CD4-positive, alpha-beta T cell (primary cell): ENCODE measurements around the gene FBXL19. TPM values are rescaled to one million over a fixed set of nuclear protein-coding genes. Genes with fewer than 3 reads are reported as not detected.
A peak's percentile ranks its signal among the peaks of the same experiment; 100 is the strongest.

Experiments
- ATAC-seq: fragments of 200-7000 bp; cut with Tn5 transposase; one replicate; pipeline ENCODE4 v1.10.0; 2022; ENCODE audit warnings: mild to moderate bottlenecking; ENCODE audit not compliant: poor library complexity
- CTCF ChIA-PET: fragments of 350-600 bp; sonication (Branson Sonifier 250); formaldehyde crosslinking; loops from one replicate; lab custom pipeline; 2021; ENCODE audit warnings: antibody characterized with exemption, inconsistent platforms; lab: Charles Lee
- POLR2A ChIA-PET: fragments of 350-600 bp; sonication (Branson Sonifier 250); formaldehyde crosslinking; loops from one replicate; lab custom pipeline; 2021; ENCODE audit warnings: antibody characterized with exemption, inconsistent platforms; lab: Charles Lee
- DNase-seq, 14 experiments: peaks; one replicate each; pipeline ENCODE4 v3.0.0-alpha.2; 2013 to 2020; ENCODE audit warnings: mixed read lengths in 2 of 14
- H3K27ac ChIP-seq, 2 donors: one replicate each; pipeline versions ENCODE4 v1.5.1 to v1.7.0; 2013; ENCODE audit warnings: low read length in 2 of 2, low read depth in 1 of 2, mild to moderate bottlenecking in 1 of 2
- H3K27me3 ChIP-seq, 2 experiments: 1 replicate in 1 of 2; 2 replicates in 1 of 2; pipeline versions ENCODE4 v1.6.1 to v1.7.0; 2013; ENCODE audit warnings: low read length in 2 of 2, control low read depth in 1 of 2, mild to moderate bottlenecking in 1 of 2, moderate library complexity in 1 of 2; ENCODE audit not compliant: insufficient read depth in 2 of 2, control insufficient read depth in 1 of 2
- H3K36me3 ChIP-seq: one replicate; pipeline ENCODE4 v1.6.1; 2013; ENCODE audit warnings: low read length, control low read depth; ENCODE audit not compliant: insufficient read depth
- H3K4me1 ChIP-seq: one replicate; pipeline ENCODE4 v1.6.1; 2013; ENCODE audit warnings: low read length, control low read depth; ENCODE audit not compliant: insufficient read depth
- H3K4me3 ChIP-seq: one replicate; pipeline ENCODE4 v1.5.1; 2013; ENCODE audit warnings: mild to moderate bottlenecking, low read length, moderate library complexity
- H3K9me3 ChIP-seq, 2 experiments: 1 replicate in 1 of 2; 2 replicates in 1 of 2; pipeline versions ENCODE4 v1.6.1 to v1.7.0; 2013; ENCODE audit warnings: low read length in 2 of 2, mild to moderate bottlenecking in 2 of 2, control low read depth in 1 of 2, moderate library complexity in 1 of 2; ENCODE audit not compliant: control insufficient read depth in 1 of 2, insufficient read depth in 1 of 2
- H3K27ac Mint-ChIP-seq: one replicate; pipeline ENCODE4 v1.8.0; 2020; ENCODE audit warnings: mixed read lengths
- H3K27me3 Mint-ChIP-seq: one replicate; pipeline ENCODE4 v1.8.0; 2021; ENCODE audit warnings: mixed read lengths
- H3K36me3 Mint-ChIP-seq: one replicate; pipeline ENCODE4 v1.8.0; 2021; ENCODE audit warnings: low read depth, mixed read lengths
- H3K4me1 Mint-ChIP-seq: one replicate; pipeline ENCODE4 v1.8.0; 2021; ENCODE audit warnings: low read depth, mixed read lengths
- H3K4me3 Mint-ChIP-seq: one replicate; pipeline ENCODE4 v1.8.0; 2020; ENCODE audit warnings: mild to moderate bottlenecking, mixed read lengths
- H3K9me3 Mint-ChIP-seq: one replicate; pipeline ENCODE4 v1.8.0; 2020; ENCODE audit warnings: mixed read lengths
- intact Hi-C, 2 experiments: fragments of 100-400 bp; cut with DNase I in 1 of 2; cut with micrococcal nuclease in 1 of 2; formaldehyde crosslinking; loops; one replicate each; pipeline versions ENCODE4 v1.15.1 to v1.9.0; 2023 to 2025; cut with DNase I, micrococcal nuclease
- total RNA-seq, 174 experiments: library from RNA in 2 of 174; stranded (reverse) in 2 of 174; gene quantifications; one replicate each; pipeline ENCODE4 v1.2.3 and lab custom pipeline; 2021 to 2026
- TF ChIP-seq, protein P1 (sequence below): fragments of 200-600 bp; IDR thresholded peaks from one replicate; pipeline ENCODE4 v1.8.0; 2022; ENCODE audit warnings: antibody characterized with exemption, mild to moderate bottlenecking

FBXL19 gene
- total RNA-seq, 2 experiments from 2014 or later: 7.5 to 8.9 TPM

DNA sequence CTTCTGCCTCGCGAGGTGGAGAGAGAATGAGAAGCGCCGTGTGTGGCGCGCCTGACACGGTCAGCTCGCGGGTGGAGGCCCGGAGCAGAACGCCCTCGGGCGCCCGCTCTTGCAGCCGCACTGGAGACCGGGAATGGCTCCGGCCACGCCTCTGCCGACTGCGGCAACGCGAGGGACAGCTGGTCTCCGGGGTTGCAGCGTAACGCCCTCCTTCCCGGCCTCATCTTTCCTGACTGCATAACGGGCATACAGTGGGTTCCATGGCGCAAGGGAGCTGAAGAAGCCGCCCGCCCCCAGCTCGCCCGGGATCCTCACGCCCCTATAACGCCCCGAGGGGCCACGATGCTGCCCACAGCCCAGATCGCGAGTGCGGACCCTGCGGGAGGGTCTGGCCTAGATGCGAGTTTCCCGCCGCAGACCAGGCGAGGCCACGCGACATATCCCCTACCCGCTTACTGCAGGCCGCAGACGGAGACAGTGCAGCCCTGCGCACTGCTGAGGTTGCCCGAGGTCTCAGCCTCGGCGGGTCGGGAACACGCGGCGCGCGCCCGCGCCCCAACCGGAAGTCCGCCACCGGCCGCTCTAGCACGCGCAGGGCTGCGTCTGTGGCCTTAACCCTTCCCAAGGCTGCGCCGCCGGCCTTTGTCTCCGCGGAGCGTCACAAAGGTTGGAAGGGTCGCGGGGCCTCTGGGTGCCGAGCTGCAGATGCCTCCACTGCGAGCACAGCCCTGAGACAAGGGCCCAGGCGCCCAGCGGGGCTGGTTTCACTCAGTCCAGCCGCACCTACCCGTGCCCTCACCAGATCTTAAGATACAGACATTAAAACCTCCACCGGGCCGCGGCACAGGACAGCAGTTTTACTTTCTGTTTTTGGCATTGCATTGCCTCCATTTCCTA is 48.3 kb upstream of the FBXL19 start:
- no peaks in the 10 kb centered on the region for H3K27me3 ChIP-seq
- TF ChIP-seq, protein P1, sequence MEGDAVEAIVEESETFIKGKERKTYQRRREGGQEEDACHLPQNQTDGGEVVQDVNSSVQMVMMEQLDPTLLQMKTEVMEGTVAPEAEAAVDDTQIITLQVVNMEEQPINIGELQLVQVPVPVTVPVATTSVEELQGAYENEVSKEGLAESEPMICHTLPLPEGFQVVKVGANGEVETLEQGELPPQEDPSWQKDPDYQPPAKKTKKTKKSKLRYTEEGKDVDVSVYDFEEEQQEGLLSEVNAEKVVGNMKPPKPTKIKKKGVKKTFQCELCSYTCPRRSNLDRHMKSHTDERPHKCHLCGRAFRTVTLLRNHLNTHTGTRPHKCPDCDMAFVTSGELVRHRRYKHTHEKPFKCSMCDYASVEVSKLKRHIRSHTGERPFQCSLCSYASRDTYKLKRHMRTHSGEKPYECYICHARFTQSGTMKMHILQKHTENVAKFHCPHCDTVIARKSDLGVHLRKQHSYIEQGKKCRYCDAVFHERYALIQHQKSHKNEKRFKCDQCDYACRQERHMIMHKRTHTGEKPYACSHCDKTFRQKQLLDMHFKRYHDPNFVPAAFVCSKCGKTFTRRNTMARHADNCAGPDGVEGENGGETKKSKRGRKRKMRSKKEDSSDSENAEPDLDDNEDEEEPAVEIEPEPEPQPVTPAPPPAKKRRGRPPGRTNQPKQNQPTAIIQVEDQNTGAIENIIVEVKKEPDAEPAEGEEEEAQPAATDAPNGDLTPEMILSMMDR: no peak
- DNase-seq (peak; percentile 73 to 94 (median 88)), ATAC-seq (peak; percentile 80)
- H3K27me3 Mint-ChIP-seq: no peaks in the 10 kb centered on the region
- peaks cover 11% of the 10 kb centered on the region for H3K36me3 ChIP-seq
- POLR2A ChIA-PET: interaction anchor here (0.6 to 4.2 kb wide), 24 partner anchors 8 to 504 kb away, joined by 3 to 93 read pairs (median 4); partner anchors contain the start of genes BCL7C, CTF1, FBXL19 and FUS
- no peaks in the 10 kb centered on the region for H3K9me3 ChIP-seq
- peak overlapping the region; percentile 98 for H3K4me3 ChIP-seq
- peaks cover 43% of the 10 kb centered on the region for H3K36me3 Mint-ChIP-seq
- H3K27ac Mint-ChIP-seq: peak overlapping the region; percentile 98
- peak overlapping the region; percentile 96 for H3K4me3 Mint-ChIP-seq
- intact Hi-C loops: loop anchor here (1.0 to 2.0 kb wide), 5 partner anchors 19 to 70 kb away; partner anchors contain the start of gene BCL7C (in 2 of the 2)
- H3K4me1 Mint-ChIP-seq: peaks cover 30% of the 10 kb centered on the region
- H3K9me3 Mint-ChIP-seq: no peaks in the 10 kb centered on the region
- peak overlapping the region; percentile 88 to 93 for H3K27ac ChIP-seq
- CTCF ChIA-PET: interaction anchor here (3.2 to 5.7 kb wide), 2 partner anchors 27 to 31 kb away, joined by 25 to 47 read pairs; no protein-coding TSS in a partner anchor
- H3K4me1 ChIP-seq: peaks cover 37% of the 10 kb centered on the region

DNA sequence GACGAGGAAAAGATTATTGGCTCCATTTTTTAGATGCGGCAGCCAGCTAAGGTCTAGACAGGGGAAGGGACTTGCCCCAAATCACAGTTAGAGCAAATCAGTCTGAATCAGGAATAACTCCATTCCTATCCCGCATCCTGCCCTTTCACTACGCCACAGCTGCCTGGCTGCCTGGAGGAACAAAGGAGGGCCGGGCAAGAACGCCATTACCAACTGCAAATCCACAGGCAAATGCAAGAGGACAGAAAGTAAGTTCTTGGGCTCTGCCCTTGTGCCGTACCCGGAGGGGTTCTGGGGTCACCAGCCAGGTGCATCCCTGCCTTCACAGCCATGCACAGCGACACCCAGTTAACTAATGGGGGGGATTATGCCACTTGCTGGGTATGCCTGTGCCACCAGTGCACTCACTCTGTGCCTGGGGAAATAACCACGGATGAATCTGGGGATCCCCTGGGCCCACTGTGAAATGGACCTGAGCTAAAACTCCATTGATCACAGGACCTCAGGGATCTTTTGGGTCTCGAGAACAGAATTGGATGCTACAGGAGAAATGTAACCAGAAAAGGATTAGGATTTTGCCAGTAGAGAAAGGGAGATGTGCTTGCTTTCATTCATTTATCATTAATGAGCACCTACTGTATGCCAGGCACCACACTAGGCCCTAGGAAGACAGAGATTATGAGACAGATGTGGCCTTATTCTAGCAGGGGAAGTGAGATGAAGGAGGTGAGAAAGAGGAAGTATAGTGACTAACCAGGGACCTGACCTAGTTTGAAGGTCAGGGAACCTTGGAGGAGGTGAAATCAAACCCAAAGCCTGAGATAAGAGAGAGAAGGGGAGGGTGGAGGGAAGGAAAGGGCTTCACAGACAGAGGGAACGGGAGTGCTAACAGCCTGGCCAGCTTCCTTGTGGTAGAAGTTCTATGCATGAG is 47.2 kb upstream of the FBXL19 start:
- CTCF ChIA-PET: interaction anchor here (1.8 to 5.7 kb wide), 3 partner anchors 26 to 32 kb away, joined by 9 to 47 read pairs (median 25); no protein-coding TSS in a partner anchor

More for the DNA sequence above, 47.2 kb upstream of the FBXL19 start:
- Mint-ChIP-seq H3K4me1 (peaks cover 30% of the 10 kb centered on the region), H3K4me3 (peak overlapping the region; percentile 96), H3K9me3 (no peaks in the 10 kb centered on the region), H3K27me3 (no peaks in the 10 kb centered on the region), H3K36me3 (peaks cover 48% of the 10 kb centered on the region), H3K27ac (peak overlapping the region; percentile 98)
- intact Hi-C loops: loop anchor here (1.0 to 2.0 kb wide), 6 partner anchors 18 to 71 kb away; partner anchors contain the start of gene BCL7C (in 2 of the 2)
- POLR2A ChIA-PET: interaction anchor here (0.8 to 4.2 kb wide), 14 partner anchors 10 to 326 kb away, joined by 3 to 93 read pairs (median 8); partner anchors contain the start of genes BCL7C, CTF1, FBXL19 and KAT8
- peaks cover 15% of the 10 kb centered on the region for H3K36me3 ChIP-seq
- DNase-seq: peak in 7 of 14 experiments; percentile 10 to 71 (median 43)
- H3K9me3 ChIP-seq: no peaks in the 10 kb centered on the region
- no peaks in the 10 kb centered on the region for H3K27me3 ChIP-seq
- peaks cover 37% of the 10 kb centered on the region for H3K4me1 ChIP-seq
- H3K27ac ChIP-seq: peak overlapping the region; percentile 88 to 93
- TF ChIP-seq, protein P1: no peak
- ATAC-seq: peak; percentile 19
- peak overlapping the region; percentile 98 for H3K4me3 ChIP-seq
